IPS-18a (cell line): ENCODE results near the gene ASB18.
"Not testable (repeated sequence)": the region's sequence is repeated elsewhere in the genome, so short reads cannot be mapped to it uniquely, and the experiment has no call there.

Experiments used
- H3K27ac ChIP-seq: one replicate; pipeline ENCODE4 v1.5.1; 2013; ENCODE audit warnings: low read length
- H3K27me3 ChIP-seq: one replicate; pipeline ENCODE4 v1.6.1; 2013; ENCODE audit warnings: mild to moderate bottlenecking, low read length; ENCODE audit not compliant: control insufficient read depth, insufficient read depth
- H3K36me3 ChIP-seq: one replicate; pipeline ENCODE4 v1.6.1; 2013; ENCODE audit warnings: low read depth, low read length; ENCODE audit not compliant: control insufficient read depth
- H3K4me1 ChIP-seq: one replicate; pipeline ENCODE4 v1.6.1; 2013; ENCODE audit warnings: low read depth, low read length; ENCODE audit not compliant: control insufficient read depth
- H3K4me3 ChIP-seq: one replicate; pipeline ENCODE4 v1.5.1; 2013; ENCODE audit warnings: low read length
- H3K9ac ChIP-seq: one replicate; pipeline ENCODE4 v1.6.1; 2013; ENCODE audit warnings: mild to moderate bottlenecking, low read length, moderate library complexity
- H3K9me3 ChIP-seq: one replicate; pipeline ENCODE4 v1.6.1; 2013; ENCODE audit warnings: low read depth, low read length; ENCODE audit not compliant: control insufficient read depth

ASB18 gene

GRCh38 chr2:236282406-236282805 is 18.2 kb upstream of the ASB18 start:
- H3K36me3 ChIP-seq = no peaks in the 10 kb centered on the region
- H3K27me3 ChIP-seq = no peaks in the 10 kb centered on the region
- H3K4me1 ChIP-seq = no peaks in the 10 kb centered on the region
- H3K4me3 ChIP-seq = no peak overlapping the region
- no peak overlapping the region for H3K9ac ChIP-seq
- H3K9me3 ChIP-seq = peaks cover 3% of the 10 kb centered on the region
- no peak overlapping the region for H3K27ac ChIP-seq

DNA sequence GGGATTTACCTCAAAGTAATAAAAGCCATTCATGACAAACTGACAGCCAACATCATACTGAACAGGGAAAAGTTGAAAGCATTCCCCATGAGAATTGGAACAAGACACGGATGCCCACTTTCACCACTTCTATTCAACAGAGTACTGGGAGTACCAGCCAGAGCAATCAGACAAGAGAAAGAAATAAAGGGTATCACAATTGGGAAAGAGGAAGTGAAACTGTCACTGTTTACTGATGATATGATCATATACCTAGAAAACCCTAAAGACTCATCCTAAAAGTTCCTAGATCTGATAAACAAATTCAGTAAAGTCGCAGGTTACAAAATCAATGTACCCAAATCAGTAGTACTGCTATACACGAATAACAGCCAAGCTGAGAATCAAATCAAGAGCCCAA is 17.2 kb upstream of the ASB18 start:
- H3K9me3 ChIP-seq = peaks cover 3% of the 10 kb centered on the region
- no peaks in the 10 kb centered on the region for H3K27me3 ChIP-seq
- H3K4me1 ChIP-seq = no peaks in the 10 kb centered on the region
- H3K36me3 ChIP-seq = no peaks in the 10 kb centered on the region
- H3K4me3 ChIP-seq = no peak overlapping the region
- no peak overlapping the region for H3K9ac ChIP-seq
- H3K27ac ChIP-seq = no peak overlapping the region

- no peak overlapping the region for H3K27ac ChIP-seq
- no peaks in the 10 kb centered on the region for H3K36me3 ChIP-seq
- no peak overlapping the region for H3K9ac ChIP-seq
- no peaks in the 10 kb centered on the region for H3K4me1 ChIP-seq
- no peaks in the 10 kb centered on the region for H3K27me3 ChIP-seq
- H3K9me3 ChIP-seq = peaks cover 10% of the 10 kb centered on the region
- no peak overlapping the region for H3K4me3 ChIP-seq
Measured at GRCh38 chr2:236273126-236273525, 8.9 kb upstream of the ASB18 start.

DNA sequence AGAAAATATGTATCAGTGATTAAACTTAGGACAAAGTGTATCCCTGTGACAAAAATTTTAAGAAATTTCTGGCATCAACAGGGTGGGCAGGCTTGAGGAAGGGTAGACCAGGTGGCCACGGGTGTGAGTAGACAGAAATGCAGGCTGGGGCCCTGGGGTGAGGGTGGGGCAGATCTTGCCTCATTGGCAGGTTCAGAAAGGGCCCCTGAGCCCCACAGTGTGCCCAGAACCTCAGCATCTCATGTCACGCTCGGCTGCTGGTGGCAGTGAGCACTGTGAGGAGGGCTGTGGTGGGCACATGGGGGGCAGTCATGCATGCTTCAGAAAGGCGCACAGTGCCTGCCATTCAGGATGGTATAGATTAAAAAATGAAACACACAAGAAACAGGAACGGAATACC is 7.6 kb upstream of the ASB18 start:
- H3K9ac ChIP-seq = no peak overlapping the region
- H3K27ac ChIP-seq = no peak overlapping the region
- no peak overlapping the region for H3K4me3 ChIP-seq
- no peaks in the 10 kb centered on the region for H3K36me3 ChIP-seq
- H3K9me3 ChIP-seq = peaks cover 10% of the 10 kb centered on the region
- no peaks in the 10 kb centered on the region for H3K27me3 ChIP-seq
- H3K4me1 ChIP-seq = no peaks in the 10 kb centered on the region

- H3K27me3 ChIP-seq, H3K36me3 ChIP-seq, H3K27ac ChIP-seq, H3K4me3 ChIP-seq, H3K9ac ChIP-seq, H3K4me1 ChIP-seq, H3K9me3 ChIP-seq: not testable (repeated sequence)
Measured at GRCh38 chr2:236269876-236270275, 5.7 kb upstream of the ASB18 start.

DNA sequence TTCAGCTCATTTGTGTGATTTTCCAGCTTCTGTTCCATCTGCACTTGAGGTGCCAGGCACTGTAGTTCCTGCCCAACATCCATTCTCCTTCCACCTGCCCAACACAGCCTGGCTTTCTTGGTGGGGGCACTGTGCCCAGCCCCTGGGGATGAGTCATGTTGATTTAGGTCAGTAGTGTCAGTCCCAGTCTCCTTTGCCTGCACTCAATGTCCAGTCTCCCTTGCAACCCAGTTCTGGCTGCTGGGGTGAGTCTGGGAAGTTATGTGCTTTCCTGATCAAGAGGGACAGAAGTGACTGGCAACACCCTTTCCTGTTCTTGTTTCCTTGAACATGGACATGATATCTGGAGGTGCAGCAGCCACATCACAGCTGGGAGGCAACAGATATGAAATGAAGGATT is 1.5 kb upstream of the ASB18 start:
- Histone ChIP-seq H3K4me1 (no peaks in the 10 kb centered on the region), H3K27ac (no peak overlapping the region), H3K36me3 (no peaks in the 10 kb centered on the region), H3K9me3 (peaks cover 10% of the 10 kb centered on the region), H3K27me3 (no peaks in the 10 kb centered on the region), H3K9ac (no peak overlapping the region), H3K4me3 (no peak overlapping the region)

DNA sequence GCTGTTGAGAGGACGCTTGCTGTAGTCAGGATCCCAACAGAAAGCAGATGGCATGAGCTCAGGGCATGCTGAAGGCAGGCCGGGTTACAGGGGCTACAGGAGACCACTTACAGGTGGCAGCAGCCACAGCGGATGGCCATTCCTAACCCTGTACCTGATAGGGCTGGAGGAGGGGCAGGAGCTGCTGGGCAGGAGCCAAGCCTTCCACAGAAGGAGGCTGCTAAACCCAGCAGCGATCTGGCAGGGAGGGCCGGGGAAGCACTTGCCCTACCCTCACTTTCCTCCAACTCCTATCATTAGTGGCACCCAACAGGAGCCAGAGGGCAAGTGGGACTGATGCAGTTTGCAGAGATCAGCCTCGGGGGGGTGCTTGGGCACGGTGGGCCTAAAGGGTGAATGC is 2.0 kb downstream of the ASB18 start:
- no peak overlapping the region for H3K27ac ChIP-seq
- no peaks in the 10 kb centered on the region for H3K27me3 ChIP-seq
- H3K4me1 ChIP-seq = no peaks in the 10 kb centered on the region
- no peak overlapping the region for H3K9ac ChIP-seq
- H3K9me3 ChIP-seq = no peaks in the 10 kb centered on the region
- H3K36me3 ChIP-seq = no peaks in the 10 kb centered on the region
- no peak overlapping the region for H3K4me3 ChIP-seq

DNA sequence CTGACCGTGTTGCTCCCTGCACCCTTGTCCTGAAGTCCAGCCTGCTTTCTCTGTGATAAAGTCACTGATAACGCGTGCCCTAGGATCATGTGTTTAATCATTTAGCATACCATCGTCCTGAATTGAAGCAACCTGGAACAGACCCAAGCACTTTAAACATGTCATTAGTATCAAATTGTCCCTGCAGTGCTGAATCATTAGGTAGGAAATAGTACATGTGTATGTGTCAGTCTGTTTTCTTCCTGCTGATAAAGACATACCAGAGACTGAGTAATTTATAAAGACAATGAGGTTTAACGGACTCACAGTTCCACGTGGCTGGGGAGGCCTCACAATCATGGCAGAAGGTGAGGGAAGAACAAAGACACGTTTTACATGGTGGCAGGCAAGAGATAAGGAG is 2.8 kb downstream of the ASB18 start:
- no peaks in the 10 kb centered on the region for H3K36me3 ChIP-seq
- no peaks in the 10 kb centered on the region for H3K27me3 ChIP-seq
- no peak overlapping the region for H3K9ac ChIP-seq
- H3K4me3 ChIP-seq = no peak overlapping the region
- H3K27ac ChIP-seq = no peak overlapping the region
- H3K9me3 ChIP-seq = no peaks in the 10 kb centered on the region
- no peaks in the 10 kb centered on the region for H3K4me1 ChIP-seq

GRCh38 chr2:236259371-236259770 is 4.8 kb downstream of the ASB18 start:
- Histone ChIP-seq H3K4me3 (no peak overlapping the region), H3K9ac (no peak overlapping the region), H3K27me3 (no peaks in the 10 kb centered on the region), H3K36me3 (no peaks in the 10 kb centered on the region), H3K4me1 (no peaks in the 10 kb centered on the region), H3K9me3 (no peaks in the 10 kb centered on the region), H3K27ac (no peak overlapping the region)

- H3K9me3 ChIP-seq = no peaks in the 10 kb centered on the region
- H3K4me1 ChIP-seq = no peaks in the 10 kb centered on the region
- no peak overlapping the region for H3K9ac ChIP-seq
- H3K4me3 ChIP-seq = no peak overlapping the region
- H3K27ac ChIP-seq = no peak overlapping the region
- H3K36me3 ChIP-seq = no peaks in the 10 kb centered on the region
- no peaks in the 10 kb centered on the region for H3K27me3 ChIP-seq
Measured at GRCh38 chr2:236257575-236257974, 6.6 kb downstream of the ASB18 start.

DNA sequence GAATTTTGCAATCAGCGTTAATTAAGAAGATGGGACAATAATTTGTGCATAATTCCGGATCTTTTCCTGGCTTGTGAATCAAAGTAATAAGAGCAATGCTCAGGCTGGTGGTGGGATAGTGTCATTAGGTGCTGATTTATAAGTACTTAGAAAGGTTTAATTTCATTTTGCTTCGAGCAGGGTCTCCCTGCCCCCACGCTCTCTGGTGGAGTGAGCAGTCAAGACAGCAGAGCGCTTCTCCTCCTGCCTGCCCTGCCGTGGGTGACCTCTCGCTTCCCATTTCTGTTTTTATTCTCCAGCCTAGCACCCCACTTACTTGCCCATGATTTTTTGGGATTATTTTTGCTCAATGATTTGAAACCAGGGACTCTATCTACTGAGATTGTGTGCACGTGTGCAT is 7.1 kb downstream of the ASB18 start:
- Histone ChIP-seq H3K27me3 (no peaks in the 10 kb centered on the region), H3K4me1 (no peaks in the 10 kb centered on the region), H3K9ac (no peak overlapping the region), H3K36me3 (no peaks in the 10 kb centered on the region), H3K4me3 (no peak overlapping the region), H3K27ac (no peak overlapping the region), H3K9me3 (no peaks in the 10 kb centered on the region)

- no peaks in the 10 kb centered on the region for H3K27me3 ChIP-seq
- H3K4me3 ChIP-seq = no peak overlapping the region
- H3K4me1 ChIP-seq = no peaks in the 10 kb centered on the region
- no peaks in the 10 kb centered on the region for H3K9me3 ChIP-seq
- H3K36me3 ChIP-seq = no peaks in the 10 kb centered on the region
- no peak overlapping the region for H3K27ac ChIP-seq
- no peak overlapping the region for H3K9ac ChIP-seq
Measured at GRCh38 chr2:236256366-236256985, 7.7 kb downstream of the ASB18 start.
